OCI-LY3 (cell line): ENCODE results near the gene BHLHE41.

ENCODE experiments used
- EZH2phosphoT487 ChIP-seq: fragments of 200-600 bp; shearing (Covaris generic); IDR thresholded peaks from 2 replicates; pipeline ENCODE4 v1.6.1; 2018; ENCODE audit warnings: antibody characterized with exemption, mixed run types, low read depth
- TF ChIP-seq, protein P1 (sequence below): fragments of 200-600, 300-600 bp; sonication (generic); IDR thresholded peaks from 2 replicates; pipeline ENCODE4 v1.5.1; 2014; ENCODE audit warnings: antibody characterized with exemption, low read length, low read depth

DNA sequence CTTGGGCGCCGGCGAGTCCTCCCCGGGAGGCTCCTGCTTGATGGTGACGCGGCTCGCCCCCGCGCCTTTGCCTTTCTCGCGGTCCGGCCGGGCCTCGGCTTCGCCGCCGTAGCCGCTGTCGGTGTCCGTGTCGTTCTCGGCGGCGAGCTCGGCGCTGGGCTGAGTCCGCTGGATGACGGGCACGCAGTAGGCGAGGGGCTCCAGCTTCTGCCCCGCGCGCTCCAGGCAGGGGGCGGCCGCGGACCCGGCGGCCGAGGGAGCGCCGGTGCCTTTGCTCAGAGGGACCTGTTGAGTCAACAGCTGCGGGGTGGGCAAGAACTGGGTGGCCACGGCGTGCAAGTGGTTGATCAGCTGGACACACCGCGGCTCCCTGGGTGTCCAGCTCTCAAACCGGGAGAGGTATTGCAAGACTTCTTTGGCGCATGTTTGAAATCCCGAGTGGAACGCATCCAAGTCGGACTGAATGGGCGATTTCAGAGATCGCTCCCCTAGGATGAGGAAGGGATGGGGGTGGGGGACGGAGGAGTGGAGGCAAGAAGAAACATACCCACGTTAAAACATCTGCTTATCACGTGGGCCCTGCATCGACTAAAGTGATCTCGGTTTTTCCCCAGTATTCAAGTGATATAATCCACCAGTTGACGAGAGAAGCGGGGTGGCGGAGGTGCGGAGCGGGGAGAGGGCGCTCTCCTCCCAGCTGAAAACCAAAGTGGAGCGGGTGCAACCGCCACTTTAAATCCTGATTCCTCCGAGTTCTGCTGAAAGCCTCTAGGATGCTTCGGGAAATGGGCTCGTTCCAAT lies 2.0 kb downstream of the BHLHE41 start:
- TF ChIP-seq, protein P1, sequence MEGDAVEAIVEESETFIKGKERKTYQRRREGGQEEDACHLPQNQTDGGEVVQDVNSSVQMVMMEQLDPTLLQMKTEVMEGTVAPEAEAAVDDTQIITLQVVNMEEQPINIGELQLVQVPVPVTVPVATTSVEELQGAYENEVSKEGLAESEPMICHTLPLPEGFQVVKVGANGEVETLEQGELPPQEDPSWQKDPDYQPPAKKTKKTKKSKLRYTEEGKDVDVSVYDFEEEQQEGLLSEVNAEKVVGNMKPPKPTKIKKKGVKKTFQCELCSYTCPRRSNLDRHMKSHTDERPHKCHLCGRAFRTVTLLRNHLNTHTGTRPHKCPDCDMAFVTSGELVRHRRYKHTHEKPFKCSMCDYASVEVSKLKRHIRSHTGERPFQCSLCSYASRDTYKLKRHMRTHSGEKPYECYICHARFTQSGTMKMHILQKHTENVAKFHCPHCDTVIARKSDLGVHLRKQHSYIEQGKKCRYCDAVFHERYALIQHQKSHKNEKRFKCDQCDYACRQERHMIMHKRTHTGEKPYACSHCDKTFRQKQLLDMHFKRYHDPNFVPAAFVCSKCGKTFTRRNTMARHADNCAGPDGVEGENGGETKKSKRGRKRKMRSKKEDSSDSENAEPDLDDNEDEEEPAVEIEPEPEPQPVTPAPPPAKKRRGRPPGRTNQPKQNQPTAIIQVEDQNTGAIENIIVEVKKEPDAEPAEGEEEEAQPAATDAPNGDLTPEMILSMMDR, result peak; percentile 70
- TF ChIP-seq EZH2phosphoT487, result no peak
